Stomach (tissue), 9 donors: ENCODE results near the gene FRMPD4. TPM values are rescaled to one million over a fixed set of nuclear protein-coding genes. Genes with fewer than 3 reads are reported as not detected.

ENCODE experiments used
- DNase-seq, 2 donors: peaks; one replicate each; pipeline versions ENCODE4 v3.0.0 to v3.0.0-alpha.2; 2013 to 2019
- H3K27ac ChIP-seq, 5 donors: fragments of 200-600 bp in 4 of 5; sonication (generic) in 4 of 5; one replicate each; pipeline ENCODE4 v1.5.1; 2013 to 2019; ENCODE audit warnings: mild to moderate bottlenecking in 1 of 5, moderate library complexity in 1 of 5
- H3K27me3 ChIP-seq, 3 donors: fragments of 200-600 bp; sonication (generic); one replicate each; pipeline ENCODE4 v1.5.1; 2017 to 2019; ENCODE audit warnings: mixed run types in 1 of 3
- H3K36me3 ChIP-seq, 4 donors: fragments of 200-600 bp; sonication (generic); 1 replicate in 3 of 4; 2 replicates in 1 of 4; pipeline ENCODE4 v1.5.1; 2016 to 2019
- H3K4me1 ChIP-seq, 4 donors: fragments of 200-600 bp; sonication (generic); one replicate each; pipeline ENCODE4 v1.5.1; 2016 to 2019
- H3K4me3 ChIP-seq, 4 donors: fragments of 200-600 bp; sonication (generic) in 3 of 4; one replicate each; pipeline ENCODE4 v1.5.1; 2016 to 2019; ENCODE audit warnings: mild to moderate bottlenecking in 1 of 4
- H3K9me3 ChIP-seq, 4 donors: fragments of 200-600 bp; sonication (generic); one replicate each; pipeline ENCODE4 v1.5.1; 2016 to 2019
- CTCF ChIP-seq, 7 experiments: fragments of 450-650 bp in 4 of 7; fragments of 200-600 bp in 3 of 7; sonication (generic) in 3 of 7; IDR thresholded peaks; one replicate each; pipeline ENCODE4 v1.5.1; 2016 to 2019; ENCODE audit warnings: antibody characterized with exemption in 7 of 7, control low read depth in 2 of 7, mild to moderate bottlenecking in 1 of 7
- EP300 ChIP-seq: sonication (generic); formaldehyde crosslinking; IDR thresholded peaks from one replicate; pipeline ENCODE4 v1.6.1; 2017; ENCODE audit warnings: antibody characterized with exemption
- POLR2A ChIP-seq, 4 donors: fragments of 450-650 bp; IDR thresholded peaks; one replicate each; pipeline ENCODE4 v1.6.1; 2016; ENCODE audit warnings: antibody characterized with exemption in 4 of 4, control low read depth in 2 of 4, mild to moderate bottlenecking in 1 of 4, moderate library complexity in 1 of 4
- POLR2AphosphoS5 ChIP-seq, 3 donors: sonication (generic); formaldehyde crosslinking; IDR thresholded peaks; one replicate each; pipeline ENCODE4 v1.6.1; 2016; ENCODE audit warnings: antibody characterized with exemption in 3 of 3
- WGBS, 5 donors: extraction: QIAGEN DNeasy Blood & Tissue Kit in 3 of 5; methylation state at CpG; one replicate each; pipeline versions ENCODE4 v1.1.5 to v1.1.7; 2013 to 2018; 5-methylcytosine and 5-hydroxymethylcytosine counted together
- intact Hi-C: fragments of 100-400 bp; cut with DNase I; formaldehyde crosslinking; loops from one replicate; pipeline ENCODE4 v1.15.1; 2023; ENCODE audit warnings: low total_unique reads
- polyA plus RNA-seq, 3 donors: library from polyadenylated mRNA; stranded (reverse); fragments of 200-250 nt; gene quantifications; one replicate each; pipeline ENCODE4 v1.2.3, GENCODE V29; 2013
- total RNA-seq, 5 donors: library from RNA; depleted of rRNA; stranded (reverse); fragments of >200 nt; gene quantifications; one replicate each; pipeline versions ENCODE4 v1.1.0 to v1.2.3, GENCODE V29; 2014 to 2016
- donor health status: healthy with polysubstance abuse.
- donor health status: Bipolar disorder and iron deficiency.
- donor health status: healthy.

Gene FRMPD4
- total and polyA plus RNA-seq, 8 donors = 0.03 to 2.6 (median 0.55) TPM; not detected in 5

GRCh38 chrX:12661464-12661863 is 523.2 kb downstream of the FRMPD4 start:
- H3K27me3 ChIP-seq = no peaks in the 10 kb centered on the region
- H3K4me1 ChIP-seq = no peaks in the 10 kb centered on the region
- no peak for TF ChIP-seq EP300
- TF ChIP-seq POLR2AphosphoS5 (IDR thresholded peaks at IDR 0.05) = no peak
- no peak for TF ChIP-seq CTCF (IDR thresholded peaks at IDR 0.05)
- no peak for TF ChIP-seq POLR2A (IDR thresholded peaks at IDR 0.05)
- H3K36me3 ChIP-seq = no peaks in the 10 kb centered on the region
- intact Hi-C loops = no loop called here
- no peak overlapping the region for H3K27ac ChIP-seq
- peaks cover 0 to 14% (median 5%) of the 10 kb centered on the region in 4 donors for H3K9me3 ChIP-seq
- H3K4me3 ChIP-seq = no peak overlapping the region
- DNase-seq = no peak
- WGBS, 5 donors = 73 to 91% (median 86%) methylated on average over 2 of the region's 2 CpGs

- H3K27ac ChIP-seq = no peak overlapping the region
- no peaks in the 10 kb centered on the region for H3K4me1 ChIP-seq
- DNase-seq = no peak
- no peaks in the 10 kb centered on the region for H3K36me3 ChIP-seq
- intact Hi-C loops = no loop called here
- 63 to 70% (median 67%) methylated on average over 3 of the region's 3 CpGs for WGBS, 5 donors
- peaks cover 0 to 7% (median 2%) of the 10 kb centered on the region in 4 donors for H3K9me3 ChIP-seq
- TF ChIP-seq EP300 = no peak
- no peak for TF ChIP-seq CTCF (IDR thresholded peaks at IDR 0.05)
- no peak for TF ChIP-seq POLR2A (IDR thresholded peaks at IDR 0.05)
- TF ChIP-seq POLR2AphosphoS5 (IDR thresholded peaks at IDR 0.05) = no peak
- H3K4me3 ChIP-seq = no peak overlapping the region
- no peaks in the 10 kb centered on the region for H3K27me3 ChIP-seq
These were observed 534.3 kb downstream of the FRMPD4 start for GRCh38 chrX:12672367-12673106.

- no peaks in the 10 kb centered on the region for H3K36me3 ChIP-seq
- no peaks in the 10 kb centered on the region for H3K4me1 ChIP-seq
- H3K9me3 ChIP-seq = peaks cover 0 to 7% (median 2%) of the 10 kb centered on the region in 4 donors
- no peak overlapping the region for H3K27ac ChIP-seq
- intact Hi-C loops = no loop called here
- H3K4me3 ChIP-seq = no peak overlapping the region
- H3K27me3 ChIP-seq = no peaks in the 10 kb centered on the region
- DNase-seq = no peak
- 37 to 76% (median 56%) methylated on average over 2 of the region's 2 CpGs for WGBS, 5 donors
- TF ChIP-seq CTCF (IDR thresholded peaks at IDR 0.05) (no peak), EP300 (no peak), POLR2AphosphoS5 (IDR thresholded peaks at IDR 0.05) (no peak), POLR2A (IDR thresholded peaks at IDR 0.05) (no peak)
These were observed 535.2 kb downstream of the FRMPD4 start for GRCh38 chrX:12673487-12673886.

- Histone ChIP-seq H3K4me1 (no peaks in the 10 kb centered on the region), H3K27ac (no peak overlapping the region), H3K36me3 (no peaks in the 10 kb centered on the region), H3K9me3 (peaks cover 0 to 10% (median 5%) of the 10 kb centered on the region in 4 donors), H3K27me3 (no peaks in the 10 kb centered on the region), H3K4me3 (no peak overlapping the region)
- TF ChIP-seq CTCF (IDR thresholded peaks at IDR 0.05) = no peak
- no peak for TF ChIP-seq EP300
- TF ChIP-seq POLR2A (IDR thresholded peaks at IDR 0.05) = no peak
- no peak for TF ChIP-seq POLR2AphosphoS5 (IDR thresholded peaks at IDR 0.05)
- intact Hi-C loops = no loop called here
- no peak for DNase-seq
- 70 to 100% (median 90%) methylated on average over 1 of the region's 1 CpG for WGBS, 5 donors
These were observed 541.2 kb downstream of the FRMPD4 start for GRCh38 chrX:12679522-12679921.
